WTC11 (cell line): ENCODE measurements around the gene TP73. TPM values are rescaled to one million over a fixed set of nuclear protein-coding genes. Genes with fewer than 3 reads are reported as not detected.

Source experiments
- ATAC-seq: fragments of 200-7000 bp; cut with Tn5 transposase; 2 replicates; pipeline ENCODE4 v1.10.0; 2021; ENCODE audit warnings: mild to moderate bottlenecking, moderate library complexity
- CTCF ChIA-PET: fragments of 300-600 bp; sonication (Branson Sonifier 250); formaldehyde crosslinking; loops from one replicate; lab custom pipeline; 2021; ENCODE audit warnings: antibody characterized with exemption; lab: Charles Lee
- POLR2A ChIA-PET: fragments of 350-600 bp; sonication (Branson Sonifier 250); formaldehyde crosslinking; loops from one replicate; lab custom pipeline; 2021; ENCODE audit warnings: antibody characterized with exemption; lab: Charles Lee
- DNase-seq: peaks from one replicate; pipeline ENCODE4 v3.0.0; 2021; ENCODE audit warnings: low spot score
- H3K27ac Mint-ChIP-seq: 2 replicates; pipeline ENCODE4 v1.8.0; 2021; ENCODE audit warnings: mixed read lengths
- H3K27me3 Mint-ChIP-seq: 2 replicates; pipeline ENCODE4 v1.8.0; 2021; ENCODE audit warnings: low read depth, mild to moderate bottlenecking, moderate library complexity, mixed read lengths
- H3K36me3 Mint-ChIP-seq: 2 replicates; pipeline ENCODE4 v1.8.0; 2021; ENCODE audit warnings: mixed read lengths
- H3K4me1 Mint-ChIP-seq: 2 replicates; pipeline ENCODE4 v1.8.0; 2022; ENCODE audit warnings: mixed read lengths
- H3K4me3 Mint-ChIP-seq: 2 replicates; pipeline ENCODE4 v1.8.0; 2021; ENCODE audit warnings: mild to moderate bottlenecking, moderate library complexity, mixed read lengths
- H3K9me3 Mint-ChIP-seq: 2 replicates; pipeline ENCODE4 v1.8.0; 2021; ENCODE audit warnings: mixed read lengths
- ATF1 ChIP-seq: sonication (generic); formaldehyde crosslinking; IDR thresholded peaks from 2 replicates; pipeline ENCODE4 v1.8.1; 2023; ENCODE audit warnings: mild to moderate bottlenecking, moderate library complexity, missing genetic modification reagents
- CREM ChIP-seq: sonication (generic); formaldehyde crosslinking; IDR thresholded peaks from 2 replicates; pipeline ENCODE4 v1.8.1; 2022; ENCODE audit warnings: mild to moderate bottlenecking, missing genetic modification reagents, moderate library complexity
- GTF2I ChIP-seq: fragments of 250-450 bp; sonication (Bioruptor Pico); conservative IDR thresholded peaks from 2 replicates; pipeline ENCODE4 v1.4.0; 2021; ENCODE audit warnings: mild to moderate bottlenecking
- HMGA2 ChIP-seq: fragments of 250-450 bp; sonication (Bioruptor Pico); IDR thresholded peaks from 2 replicates; pipeline ENCODE4 v1.4.0; 2021; ENCODE audit warnings: mild to moderate bottlenecking, moderate library complexity
- MYBL2 ChIP-seq: sonication (generic); formaldehyde crosslinking; IDR thresholded peaks from 2 replicates; pipeline ENCODE4 v1.8.1; 2023; ENCODE audit warnings: mild to moderate bottlenecking, moderate library complexity, missing genetic modification reagents
- PRRX2 ChIP-seq: fragments of 250-450 bp; sonication (Bioruptor Pico); IDR thresholded peaks from 2 replicates; pipeline ENCODE4 v1.8.0; 2021; ENCODE audit warnings: mild to moderate bottlenecking
- RORB ChIP-seq: fragments of 250-450 bp; sonication (Bioruptor Pico); IDR thresholded peaks from 2 replicates; pipeline ENCODE4 v1.9.0; 2021; ENCODE audit warnings: mild to moderate bottlenecking
- SMAD3 ChIP-seq: sonication (generic); formaldehyde crosslinking; IDR thresholded peaks from 2 replicates; pipeline ENCODE4 v1.8.0; 2022; ENCODE audit warnings: missing genetic modification reagents, mild to moderate bottlenecking, borderline replicate concordance
- SP1 ChIP-seq: sonication (generic); formaldehyde crosslinking; conservative IDR thresholded peaks from 2 replicates; pipeline ENCODE4 v1.8.1; 2022; ENCODE audit warnings: missing genetic modification reagents
- TCF7 ChIP-seq: sonication (generic); formaldehyde crosslinking; IDR thresholded peaks from 2 replicates; pipeline ENCODE4 v1.8.0; 2022; ENCODE audit warnings: mild to moderate bottlenecking, low read depth, missing genetic modification reagents, moderate library complexity
- TP53 ChIP-seq: sonication (generic); formaldehyde crosslinking; IDR thresholded peaks from 2 replicates; pipeline ENCODE4 v1.8.1; 2023; ENCODE audit warnings: mild to moderate bottlenecking, missing genetic modification reagents
- ZBTB21 ChIP-seq: sonication (generic); formaldehyde crosslinking; IDR thresholded peaks from 2 replicates; pipeline ENCODE4 v1.8.1; 2023; ENCODE audit warnings: mild to moderate bottlenecking, missing genetic modification reagents, borderline replicate concordance
- ZNF423 ChIP-seq: fragments of 250-450 bp; sonication (Bioruptor Pico); IDR thresholded peaks from 2 replicates; pipeline ENCODE4 v2.1.2; 2022; ENCODE audit warnings: mild to moderate bottlenecking, moderate library complexity
- total RNA-seq: library from RNA; stranded (reverse); gene quantifications from 3 replicates; pipeline ENCODE4 v1.2.3, GENCODE V29; 2021
- TF ChIP-seq, protein P1 (sequence below): sonication (generic); formaldehyde crosslinking; IDR thresholded peaks from 2 replicates; pipeline ENCODE4 v1.8.0; 2023; ENCODE audit warnings: mild to moderate bottlenecking, missing genetic modification reagents
- TF ChIP-seq, protein P2 (sequence below): sonication (generic); formaldehyde crosslinking; conservative IDR thresholded peaks from 2 replicates; pipeline ENCODE4 v1.8.1; 2023; ENCODE audit warnings: mild to moderate bottlenecking, low read depth, missing genetic modification reagents, moderate library complexity
- TF ChIP-seq, protein P3 (sequence below): sonication (generic); formaldehyde crosslinking; IDR thresholded peaks from 2 replicates; pipeline ENCODE4 v1.8.0; 2022; ENCODE audit warnings: mild to moderate bottlenecking, missing genetic modification reagents
- TF ChIP-seq, protein P4 (sequence below): sonication (generic); formaldehyde crosslinking; IDR thresholded peaks from 2 replicates; pipeline ENCODE4 v1.8.1; 2023; ENCODE audit warnings: mild to moderate bottlenecking, missing genetic modification reagents, moderate library complexity
- TF ChIP-seq, protein P5 (sequence below): fragments of 250-450 bp; sonication (Bioruptor Pico); IDR thresholded peaks from 2 replicates; pipeline ENCODE4 v1.9.0; 2021; ENCODE audit warnings: moderate library complexity, mild to moderate bottlenecking, inconsistent platforms, borderline replicate concordance
- TF ChIP-seq, protein P6 (sequence below): fragments of 250-450 bp; sonication (Bioruptor Pico); IDR thresholded peaks from 2 replicates; pipeline ENCODE4 v1.9.0; 2021; ENCODE audit warnings: mild to moderate bottlenecking
- TF ChIP-seq, protein P7 (sequence below): sonication (generic); formaldehyde crosslinking; IDR thresholded peaks from 2 replicates; pipeline ENCODE4 v1.8.1; 2023; ENCODE audit warnings: mild to moderate bottlenecking, moderate library complexity, missing genetic modification reagents

TP73 gene
- total RNA-seq, 1 experiment from 2014 or later = 5.7 TPM

DNA sequence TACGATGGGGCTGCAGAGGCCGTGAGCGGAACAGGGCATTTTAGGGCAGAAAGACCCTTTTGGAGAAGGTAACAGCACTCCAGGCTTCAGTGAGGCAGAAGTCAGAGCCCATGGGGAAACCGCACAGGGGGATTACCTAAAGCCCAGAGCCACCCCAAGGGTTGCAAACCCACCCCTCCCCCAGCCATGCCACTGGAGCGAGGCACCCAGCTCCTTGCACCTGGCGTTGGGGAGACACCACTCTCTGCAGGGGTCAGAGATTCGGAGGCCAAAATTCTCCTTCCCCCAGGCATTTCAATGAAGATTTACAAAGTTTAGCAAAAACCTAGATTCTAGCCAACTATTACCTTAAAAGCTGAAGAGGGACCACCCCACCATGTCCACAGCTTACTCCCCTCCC lies 61.5 kb downstream of the TP73 start:
- no peak overlapping the region for H3K27ac Mint-ChIP-seq
- POLR2A ChIA-PET = no interaction called here
- ATAC-seq = no peak
- H3K36me3 Mint-ChIP-seq = no peaks in the 10 kb centered on the region
- H3K4me1 Mint-ChIP-seq = peaks cover 4% of the 10 kb centered on the region
- CTCF ChIA-PET = interaction anchor here (1.0 to 3.8 kb wide), 6 partner anchors 11 to 223 kb away, joined by 3 to 16 read pairs (median 8); no protein-coding TSS in a partner anchor
- H3K9me3 Mint-ChIP-seq = no peaks in the 10 kb centered on the region
- no peak for TF ChIP-seq TCF7 (CRISPR knock-in tag)
- TF ChIP-seq, protein P1, sequence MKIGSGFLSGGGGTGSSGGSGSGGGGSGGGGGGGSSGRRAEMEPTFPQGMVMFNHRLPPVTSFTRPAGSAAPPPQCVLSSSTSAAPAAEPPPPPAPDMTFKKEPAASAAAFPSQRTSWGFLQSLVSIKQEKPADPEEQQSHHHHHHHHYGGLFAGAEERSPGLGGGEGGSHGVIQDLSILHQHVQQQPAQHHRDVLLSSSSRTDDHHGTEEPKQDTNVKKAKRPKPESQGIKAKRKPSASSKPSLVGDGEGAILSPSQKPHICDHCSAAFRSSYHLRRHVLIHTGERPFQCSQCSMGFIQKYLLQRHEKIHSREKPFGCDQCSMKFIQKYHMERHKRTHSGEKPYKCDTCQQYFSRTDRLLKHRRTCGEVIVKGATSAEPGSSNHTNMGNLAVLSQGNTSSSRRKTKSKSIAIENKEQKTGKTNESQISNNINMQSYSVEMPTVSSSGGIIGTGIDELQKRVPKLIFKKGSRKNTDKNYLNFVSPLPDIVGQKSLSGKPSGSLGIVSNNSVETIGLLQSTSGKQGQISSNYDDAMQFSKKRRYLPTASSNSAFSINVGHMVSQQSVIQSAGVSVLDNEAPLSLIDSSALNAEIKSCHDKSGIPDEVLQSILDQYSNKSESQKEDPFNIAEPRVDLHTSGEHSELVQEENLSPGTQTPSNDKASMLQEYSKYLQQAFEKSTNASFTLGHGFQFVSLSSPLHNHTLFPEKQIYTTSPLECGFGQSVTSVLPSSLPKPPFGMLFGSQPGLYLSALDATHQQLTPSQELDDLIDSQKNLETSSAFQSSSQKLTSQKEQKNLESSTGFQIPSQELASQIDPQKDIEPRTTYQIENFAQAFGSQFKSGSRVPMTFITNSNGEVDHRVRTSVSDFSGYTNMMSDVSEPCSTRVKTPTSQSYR (CRISPR knock-in tag) = no peak
- TF ChIP-seq, protein P2, sequence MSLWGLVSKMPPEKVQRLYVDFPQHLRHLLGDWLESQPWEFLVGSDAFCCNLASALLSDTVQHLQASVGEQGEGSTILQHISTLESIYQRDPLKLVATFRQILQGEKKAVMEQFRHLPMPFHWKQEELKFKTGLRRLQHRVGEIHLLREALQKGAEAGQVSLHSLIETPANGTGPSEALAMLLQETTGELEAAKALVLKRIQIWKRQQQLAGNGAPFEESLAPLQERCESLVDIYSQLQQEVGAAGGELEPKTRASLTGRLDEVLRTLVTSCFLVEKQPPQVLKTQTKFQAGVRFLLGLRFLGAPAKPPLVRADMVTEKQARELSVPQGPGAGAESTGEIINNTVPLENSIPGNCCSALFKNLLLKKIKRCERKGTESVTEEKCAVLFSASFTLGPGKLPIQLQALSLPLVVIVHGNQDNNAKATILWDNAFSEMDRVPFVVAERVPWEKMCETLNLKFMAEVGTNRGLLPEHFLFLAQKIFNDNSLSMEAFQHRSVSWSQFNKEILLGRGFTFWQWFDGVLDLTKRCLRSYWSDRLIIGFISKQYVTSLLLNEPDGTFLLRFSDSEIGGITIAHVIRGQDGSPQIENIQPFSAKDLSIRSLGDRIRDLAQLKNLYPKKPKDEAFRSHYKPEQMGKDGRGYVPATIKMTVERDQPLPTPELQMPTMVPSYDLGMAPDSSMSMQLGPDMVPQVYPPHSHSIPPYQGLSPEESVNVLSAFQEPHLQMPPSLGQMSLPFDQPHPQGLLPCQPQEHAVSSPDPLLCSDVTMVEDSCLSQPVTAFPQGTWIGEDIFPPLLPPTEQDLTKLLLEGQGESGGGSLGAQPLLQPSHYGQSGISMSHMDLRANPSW = no peak
- no peak for TF ChIP-seq ZNF423
- TF ChIP-seq ATF1 (CRISPR knock-in tag) = no peak
- TF ChIP-seq, protein P3, sequence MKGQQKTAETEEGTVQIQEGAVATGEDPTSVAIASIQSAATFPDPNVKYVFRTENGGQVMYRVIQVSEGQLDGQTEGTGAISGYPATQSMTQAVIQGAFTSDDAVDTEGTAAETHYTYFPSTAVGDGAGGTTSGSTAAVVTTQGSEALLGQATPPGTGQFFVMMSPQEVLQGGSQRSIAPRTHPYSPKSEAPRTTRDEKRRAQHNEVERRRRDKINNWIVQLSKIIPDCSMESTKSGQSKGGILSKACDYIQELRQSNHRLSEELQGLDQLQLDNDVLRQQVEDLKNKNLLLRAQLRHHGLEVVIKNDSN = no peak
- no peak for TF ChIP-seq CREM (CRISPR knock-in tag)
- DNase-seq = no peak
- no peak overlapping the region for H3K4me3 Mint-ChIP-seq
- no peaks in the 10 kb centered on the region for H3K27me3 Mint-ChIP-seq

DNA sequence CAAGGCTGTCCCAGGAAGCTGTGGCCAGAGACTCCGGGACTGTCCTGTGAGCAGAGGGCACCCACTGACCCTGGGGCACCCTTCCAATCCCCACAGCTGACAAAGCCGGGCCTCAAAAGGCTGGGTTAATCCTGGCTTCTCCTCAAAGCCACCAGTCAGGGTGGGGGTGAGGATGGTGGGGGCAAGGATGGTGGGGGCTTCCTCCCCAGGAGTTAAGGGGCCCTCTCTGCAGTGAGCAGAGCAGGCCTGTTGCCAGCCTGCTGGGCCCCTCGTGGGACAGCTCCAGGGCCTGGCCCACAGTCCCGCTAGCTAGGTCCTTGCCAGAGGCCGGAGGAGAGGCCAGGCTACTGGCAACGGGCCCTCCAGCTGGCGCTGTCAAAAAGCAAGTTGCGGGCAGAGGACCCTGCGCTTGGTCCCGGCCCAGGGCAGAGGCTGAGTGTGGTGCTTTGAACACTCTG lies 62.0 kb downstream of the TP73 start:
- H3K27me3 Mint-ChIP-seq = no peaks in the 10 kb centered on the region
- TF ChIP-seq SP1 (CRISPR knock-in tag) (no peak), MYBL2 (CRISPR knock-in tag) (no peak), GTF2I (CRISPR knock-in tag) (no peak), PRRX2 (CRISPR knock-in tag) (no peak), TP53 (CRISPR knock-in tag) (no peak), ZBTB21 (CRISPR knock-in tag) (no peak), SMAD3 (CRISPR knock-in tag) (no peak), RORB (CRISPR knock-in tag) (no peak), HMGA2 (no peak)
- TF ChIP-seq, protein P4, sequence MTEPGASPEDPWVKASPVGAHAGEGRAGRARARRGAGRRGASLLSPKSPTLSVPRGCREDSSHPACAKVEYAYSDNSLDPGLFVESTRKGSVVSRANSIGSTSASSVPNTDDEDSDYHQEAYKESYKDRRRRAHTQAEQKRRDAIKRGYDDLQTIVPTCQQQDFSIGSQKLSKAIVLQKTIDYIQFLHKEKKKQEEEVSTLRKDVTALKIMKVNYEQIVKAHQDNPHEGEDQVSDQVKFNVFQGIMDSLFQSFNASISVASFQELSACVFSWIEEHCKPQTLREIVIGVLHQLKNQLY = no peak
- TF ChIP-seq, protein P5, sequence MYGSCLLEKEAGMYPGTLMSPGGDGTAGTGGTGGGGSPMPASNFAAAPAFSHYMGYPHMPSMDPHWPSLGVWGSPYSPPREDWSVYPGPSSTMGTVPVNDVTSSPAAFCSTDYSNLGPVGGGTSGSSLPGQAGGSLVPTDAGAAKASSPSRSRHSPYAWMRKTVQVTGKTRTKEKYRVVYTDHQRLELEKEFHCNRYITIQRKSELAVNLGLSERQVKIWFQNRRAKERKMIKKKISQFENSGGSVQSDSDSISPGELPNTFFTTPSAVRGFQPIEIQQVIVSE (CRISPR knock-in tag) = no peak
- TF ChIP-seq, protein P6, sequence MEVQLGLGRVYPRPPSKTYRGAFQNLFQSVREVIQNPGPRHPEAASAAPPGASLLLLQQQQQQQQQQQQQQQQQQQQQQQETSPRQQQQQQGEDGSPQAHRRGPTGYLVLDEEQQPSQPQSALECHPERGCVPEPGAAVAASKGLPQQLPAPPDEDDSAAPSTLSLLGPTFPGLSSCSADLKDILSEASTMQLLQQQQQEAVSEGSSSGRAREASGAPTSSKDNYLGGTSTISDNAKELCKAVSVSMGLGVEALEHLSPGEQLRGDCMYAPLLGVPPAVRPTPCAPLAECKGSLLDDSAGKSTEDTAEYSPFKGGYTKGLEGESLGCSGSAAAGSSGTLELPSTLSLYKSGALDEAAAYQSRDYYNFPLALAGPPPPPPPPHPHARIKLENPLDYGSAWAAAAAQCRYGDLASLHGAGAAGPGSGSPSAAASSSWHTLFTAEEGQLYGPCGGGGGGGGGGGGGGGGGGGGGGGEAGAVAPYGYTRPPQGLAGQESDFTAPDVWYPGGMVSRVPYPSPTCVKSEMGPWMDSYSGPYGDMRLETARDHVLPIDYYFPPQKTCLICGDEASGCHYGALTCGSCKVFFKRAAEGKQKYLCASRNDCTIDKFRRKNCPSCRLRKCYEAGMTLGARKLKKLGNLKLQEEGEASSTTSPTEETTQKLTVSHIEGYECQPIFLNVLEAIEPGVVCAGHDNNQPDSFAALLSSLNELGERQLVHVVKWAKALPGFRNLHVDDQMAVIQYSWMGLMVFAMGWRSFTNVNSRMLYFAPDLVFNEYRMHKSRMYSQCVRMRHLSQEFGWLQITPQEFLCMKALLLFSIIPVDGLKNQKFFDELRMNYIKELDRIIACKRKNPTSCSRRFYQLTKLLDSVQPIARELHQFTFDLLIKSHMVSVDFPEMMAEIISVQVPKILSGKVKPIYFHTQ (CRISPR knock-in tag) = no peak
- TF ChIP-seq, protein P7, sequence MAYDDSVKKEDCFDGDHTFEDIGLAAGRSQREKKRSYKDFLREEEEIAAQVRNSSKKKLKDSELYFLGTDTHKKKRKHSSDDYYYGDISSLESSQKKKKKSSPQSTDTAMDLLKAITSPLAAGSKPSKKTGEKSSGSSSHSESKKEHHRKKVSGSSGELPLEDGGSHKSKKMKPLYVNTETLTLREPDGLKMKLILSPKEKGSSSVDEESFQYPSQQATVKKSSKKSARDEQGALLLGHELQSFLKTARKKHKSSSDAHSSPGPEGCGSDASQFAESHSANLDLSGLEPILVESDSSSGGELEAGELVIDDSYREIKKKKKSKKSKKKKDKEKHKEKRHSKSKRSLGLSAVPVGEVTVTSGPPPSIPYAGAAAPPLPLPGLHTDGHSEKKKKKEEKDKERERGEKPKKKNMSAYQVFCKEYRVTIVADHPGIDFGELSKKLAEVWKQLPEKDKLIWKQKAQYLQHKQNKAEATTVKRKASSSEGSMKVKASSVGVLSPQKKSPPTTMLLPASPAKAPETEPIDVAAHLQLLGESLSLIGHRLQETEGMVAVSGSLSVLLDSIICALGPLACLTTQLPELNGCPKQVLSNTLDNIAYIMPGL (CRISPR knock-in tag) = no peak
- peaks cover 1% of the 10 kb centered on the region for H3K4me1 Mint-ChIP-seq
- DNase-seq = no peak
- CTCF ChIA-PET = interaction anchor here (0.8 to 3.8 kb wide), 6 partner anchors 10 to 224 kb away, joined by 3 to 16 read pairs (median 8); no protein-coding TSS in a partner anchor
- POLR2A ChIA-PET = interaction anchor here (0.8 kb wide), 1 partner anchor 20 kb away, joined by 3 read pairs; no protein-coding TSS in a partner anchor
- no peak for ATAC-seq
- no peak overlapping the region for H3K4me3 Mint-ChIP-seq
- H3K27ac Mint-ChIP-seq = no peak overlapping the region
- no peaks in the 10 kb centered on the region for H3K36me3 Mint-ChIP-seq
- no peaks in the 10 kb centered on the region for H3K9me3 Mint-ChIP-seq
